Kidney (tissue), 14 donors: ENCODE measurements around the gene ARAP1. TPM values are rescaled to one million over a fixed set of nuclear protein-coding genes. Genes with fewer than 3 reads are reported as not detected.
A peak's percentile ranks its signal among the peaks of the same experiment; 100 is the strongest.

Source experiments
- DNase-seq, 5 donors: peaks; one replicate each; pipeline ENCODE4 v3.0.0-alpha.2; 2013 to 2020
- FAIRE-seq: peaks from 2 replicates; lab custom pipeline; 2012; peaks lifted over from hg19 to GRCh38; lab: Jason Lieb, UNC
- H3K27ac ChIP-seq, 2 donors: one replicate each; pipeline ENCODE4 v1.7.0; 2013; ENCODE audit warnings: low read depth in 2 of 2, low read length in 2 of 2, inconsistent platforms in 1 of 2
- H3K27me3 ChIP-seq: one replicate; pipeline ENCODE4 v1.7.1; 2013; ENCODE audit warnings: low read length, inconsistent platforms; ENCODE audit not compliant: control insufficient read depth, insufficient read depth
- H3K36me3 ChIP-seq, 3 donors: one replicate each; pipeline versions ENCODE4 v1.7.0 to v1.7.1; 2013; ENCODE audit warnings: low read length in 3 of 3, control low read depth in 1 of 3, inconsistent platforms in 1 of 3; ENCODE audit not compliant: insufficient read depth in 3 of 3, control insufficient read depth in 2 of 3
- H3K4me1 ChIP-seq, 3 donors: one replicate each; pipeline versions ENCODE4 v1.7.0 to v1.7.1; 2013; ENCODE audit warnings: low read length in 3 of 3, inconsistent platforms in 1 of 3, low read depth in 1 of 3; ENCODE audit not compliant: control insufficient read depth in 2 of 3, insufficient read depth in 2 of 3
- H3K4me3 ChIP-seq, 3 donors: one replicate each; pipeline versions ENCODE4 v1.7.0 to v1.8.1; 2013; ENCODE audit warnings: low read length in 3 of 3, control low read depth in 1 of 3, inconsistent platforms in 1 of 3
- H3K9ac ChIP-seq, 3 donors: one replicate each; pipeline versions ENCODE4 v1.7.0 to v1.7.1; 2013; ENCODE audit warnings: low read length in 3 of 3, control low read depth in 1 of 3, inconsistent platforms in 1 of 3
- H3K9me3 ChIP-seq, 3 donors: one replicate each; pipeline versions ENCODE4 v1.7.0 to v1.7.1; 2013; ENCODE audit warnings: low read length in 3 of 3, control low read depth in 1 of 3, inconsistent platforms in 1 of 3; ENCODE audit not compliant: control insufficient read depth in 2 of 3, insufficient read depth in 1 of 3
- CTCF ChIP-seq: IDR thresholded peaks from 3 replicates; pipeline ENCODE4 v1.5.1; 2012; ENCODE audit warnings: mild to moderate bottlenecking, moderate library complexity, borderline replicate concordance; ENCODE audit not compliant: insufficient read depth; ENCODE audit errors: extremely low read depth
- intact Hi-C: fragments of 100-400 bp; cut with DNase I; formaldehyde crosslinking; loops from one replicate; pipeline ENCODE4 v1.11.1; 2022
- polyA plus RNA-seq: library from polyadenylated mRNA; stranded (reverse); fragments of 350-450 nt; fragmentation: Illumina TruSeq; extraction: RNeasy Lipid Tissue Mini Kit (QIAGEN cat#74804); gene quantifications from one replicate; pipeline ENCODE4 v1.2.3, GENCODE V29; 2014; ENCODE audit warnings: low read depth, low replicate concordance; ENCODE audit not compliant: insufficient read depth
- total RNA-seq: library from RNA; stranded (reverse); fragmentation: NEBNext Ultra II Directional; extraction: Animal tissue kit (Norgen Biotek cat#: 25700); gene quantifications from one replicate; pipeline ENCODE4 v1.2.1, GENCODE V29; 2021
- donor health status: control.
- donor health status: control.
- donor health status: control.
- donor health status: control.
- donor health status: control.
- donor health status: DM: yes; HTN: yes; CAD: no.
- donor health status: Normal renal cell carcinoma (clear cell type).

The ARAP1 gene
- total and polyA plus RNA-seq, 2 donors from 2014 or later, result 58.2 to 80.8 TPM

- no peaks in the 10 kb centered on the region for H3K9me3 ChIP-seq
- no peak for TF ChIP-seq CTCF
- intact Hi-C loops, result no loop called here
- no peak overlapping the region for H3K4me3 ChIP-seq
- DNase-seq (peak in 1 of 5 donors; percentile 65), FAIRE-seq (no peak)
- H3K27ac ChIP-seq, result no peak overlapping the region
- peaks cover 0 to 6% (median 6%) of the 10 kb centered on the region in 3 donors for H3K36me3 ChIP-seq
- no peaks in the 10 kb centered on the region for H3K27me3 ChIP-seq
- peaks cover 0 to 9% (median 5%) of the 10 kb centered on the region in 3 donors for H3K4me1 ChIP-seq
- no peak overlapping the region for H3K9ac ChIP-seq
These were observed 1.3 kb upstream of the ARAP1 start for GRCh38 chr11:72753341-72754148.

- no peaks in the 10 kb centered on the region for H3K27me3 ChIP-seq
- H3K9me3 ChIP-seq, result no peaks in the 10 kb centered on the region
- DNase-seq (peak in 2 of 5 donors; percentile 17 to 71), FAIRE-seq (no peak)
- TF ChIP-seq CTCF, result no peak
- peak overlapping the region; percentile 41 to 78 (median 76) for H3K4me3 ChIP-seq
- no peaks in the 10 kb centered on the region for H3K36me3 ChIP-seq
- H3K27ac ChIP-seq, result no peak overlapping the region
- H3K4me1 ChIP-seq, result peaks cover 0 to 7% (median 5%) of the 10 kb centered on the region in 3 donors
- peak overlapping the region; percentile 8 to 63 (median 52) for H3K9ac ChIP-seq
- intact Hi-C loops, result no loop called here
These were observed 806 bp downstream of the ARAP1 start for GRCh38 chr11:72751116-72752087.

- Histone ChIP-seq H3K9ac (no peak overlapping the region), H3K27me3 (no peaks in the 10 kb centered on the region), H3K9me3 (no peaks in the 10 kb centered on the region), H3K27ac (no peak overlapping the region), H3K36me3 (no peaks in the 10 kb centered on the region), H3K4me1 (peaks cover 0 to 7% (median 5%) of the 10 kb centered on the region in 3 donors), H3K4me3 (no peak overlapping the region)
- FAIRE-seq, result no peak
- intact Hi-C loops, result no loop called here
- DNase-seq, result peak in 1 of 5 donors; percentile 45
- TF ChIP-seq CTCF, result no peak
These were observed 1.6 kb downstream of the ARAP1 start for GRCh38 chr11:72750556-72751115.
